ENCODE data around the gene SLC7A7. TPM values are rescaled to one million over a fixed set of nuclear protein-coding genes. Genes with fewer than 3 reads are reported as not detected.
"Not testable (repeated sequence)": the region's sequence is repeated elsewhere in the genome, so short reads cannot be mapped to it uniquely, and the experiment has no call there.

The SLC7A7 gene
- total RNA-seq = under 1 TPM; 0.38 to 0.60 TPM

DNA sequence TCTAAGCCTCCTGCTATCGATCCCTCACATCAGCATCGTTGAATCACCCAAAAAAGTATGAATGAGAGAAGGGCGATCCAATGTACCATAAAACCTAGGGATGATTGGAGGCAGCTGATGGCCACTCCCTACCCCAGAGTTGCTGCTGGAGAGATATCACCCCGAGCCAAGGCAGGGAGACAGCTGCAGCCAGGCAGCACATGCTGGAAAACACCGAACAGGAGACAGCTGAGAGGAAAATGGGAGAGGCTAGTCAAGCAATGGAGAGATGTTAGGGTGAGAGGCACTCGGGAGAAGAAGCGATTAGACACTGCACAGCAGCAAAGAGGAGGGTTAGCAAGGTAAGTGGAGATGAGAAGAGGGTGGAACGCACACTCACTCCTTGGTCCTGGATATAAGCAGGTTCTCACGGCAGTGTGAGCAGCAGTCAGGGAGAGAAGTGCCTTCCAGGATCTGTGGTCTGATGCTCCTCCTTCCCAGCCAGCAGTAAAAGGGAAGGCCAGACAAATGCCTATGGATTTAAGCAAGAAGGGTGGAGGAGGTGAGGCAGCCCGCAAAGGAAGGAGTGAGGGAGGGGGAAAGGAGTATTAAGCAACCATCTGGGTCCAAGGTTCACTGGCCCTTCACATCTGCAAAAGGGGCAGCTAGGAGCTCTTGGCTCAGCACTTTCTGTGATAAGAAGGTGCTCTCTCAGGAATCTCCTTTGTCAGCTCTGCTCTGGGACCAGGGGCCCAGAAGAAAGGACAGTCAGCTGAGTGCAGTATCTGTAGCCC, at the start of gene SLC7A7:
Gene SLC7A7, minus strand, starts transcription at position 495 of the 773 bp plus-strand sequence. CDS start 2,037 bp downstream, outside the sequence.
- Mint-ChIP-seq H3K27ac (no peak within 1 kb of the TSS), H3K9me3 (no peaks in the 10 kb centered on the region), H3K4me1 (peaks cover 24% of the 10 kb centered on the region), H3K4me3 (no peak within 1 kb of the TSS), H3K36me3 (ENCODE audit: low read depth) (no peaks in the 10 kb centered on the region), H3K27me3 (peaks cover 6% of the 10 kb centered on the region)
- CTCF ChIA-PET = interaction anchor here (1.0 to 1.7 kb wide), 2 partner anchors 58 to 259 kb away, joined by 3 read pairs; no protein-coding TSS in a partner anchor
- no peak for DNase-seq
- POLR2A ChIA-PET = no interaction called here

DNA sequence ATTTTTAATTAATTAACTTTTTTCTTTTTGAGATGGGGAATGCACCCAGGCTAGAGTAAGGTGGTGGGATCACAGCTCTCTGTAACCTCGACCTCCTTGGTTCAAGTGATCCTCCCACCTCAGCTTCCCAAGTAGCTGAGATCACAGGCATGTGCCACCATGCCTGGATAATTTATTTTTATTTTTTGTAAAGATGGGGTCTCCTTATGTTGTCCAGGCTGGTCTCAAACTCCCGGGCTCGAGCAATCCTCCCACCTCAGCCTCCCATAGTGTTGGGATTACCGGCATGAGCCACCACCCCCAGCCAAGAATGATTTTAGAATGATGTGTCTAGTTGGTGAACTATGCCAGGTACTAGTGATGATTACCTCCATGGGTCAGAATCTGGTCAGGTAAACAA, 49.7 kb upstream of the SLC7A7 start:
- ChIA-PET POLR2A (no interaction called here), CTCF (interaction anchor here (0.8 to 8.1 kb wide), 2 partner anchors 12 to 42 kb away, joined by 3 to 62 read pairs; no protein-coding TSS in a partner anchor)
- no peak for DNase-seq
- Mint-ChIP-seq H3K4me1 (peaks cover 6% of the 10 kb centered on the region), H3K9me3 (peaks cover 9% of the 10 kb centered on the region), H3K4me3 (no peak overlapping the region), H3K27ac (no peak overlapping the region), H3K36me3 (ENCODE audit: low read depth) (peaks cover 12% of the 10 kb centered on the region), H3K27me3 (peaks cover 19% of the 10 kb centered on the region)

DNA sequence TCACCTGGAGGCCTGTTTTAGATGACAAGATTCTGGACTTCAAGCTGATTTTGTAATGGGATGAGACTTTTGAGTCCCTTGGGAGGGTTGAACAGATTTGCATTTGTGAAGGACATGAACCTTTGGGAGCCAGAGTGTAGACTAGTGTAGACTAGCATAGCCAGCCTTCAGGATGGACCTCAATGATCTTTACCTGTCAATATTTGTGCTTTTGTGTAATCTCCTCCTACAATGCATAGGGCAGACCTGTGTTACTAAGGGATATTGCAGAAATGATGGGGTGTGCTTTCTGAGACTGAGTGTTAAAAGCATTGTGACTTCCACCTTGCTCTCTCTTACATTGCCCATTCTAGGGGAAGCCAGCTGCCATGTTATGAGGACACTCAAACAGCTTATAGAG, 46.4 kb upstream of the SLC7A7 start:
- Mint-ChIP-seq H3K9me3 (peaks cover 9% of the 10 kb centered on the region), H3K4me1 (peaks cover 16% of the 10 kb centered on the region), H3K4me3 (no peak overlapping the region), H3K27ac (no peak overlapping the region), H3K27me3 (peaks cover 28% of the 10 kb centered on the region), H3K36me3 (ENCODE audit: low read depth) (peaks cover 12% of the 10 kb centered on the region)
- DNase-seq = no peak
- CTCF ChIA-PET = interaction anchor here (0.7 to 8.1 kb wide), 5 partner anchors 8 to 121 kb away, joined by 3 to 62 read pairs (median 3); no protein-coding TSS in a partner anchor
- POLR2A ChIA-PET = interaction anchor here (2.1 kb wide), 1 partner anchor 9 kb away, joined by 5 read pairs; the partner anchor contains the start of gene LRP10

DNA sequence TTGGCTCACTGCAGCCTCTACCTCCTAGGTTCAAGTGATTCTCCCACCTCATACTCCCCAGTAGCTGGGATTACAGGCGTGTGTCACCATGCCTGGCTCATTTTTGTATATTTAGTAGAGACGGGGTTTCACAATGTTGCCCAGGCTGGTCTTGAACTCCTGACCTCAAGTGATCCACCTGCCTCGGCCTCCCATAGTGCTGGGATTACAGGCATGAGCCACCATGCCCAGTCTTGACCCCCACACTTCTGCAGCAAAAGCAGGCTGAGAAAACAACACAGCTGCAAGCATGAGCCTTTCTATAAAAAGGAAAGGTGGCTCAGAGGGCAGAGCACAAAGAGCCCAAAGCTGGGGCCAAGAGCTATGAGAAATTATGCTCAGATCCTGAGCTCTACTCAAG, 45.1 kb upstream of the SLC7A7 start:
- H3K4me1 Mint-ChIP-seq = peaks cover 22% of the 10 kb centered on the region
- peaks cover 15% of the 10 kb centered on the region for H3K36me3 Mint-ChIP-seq (ENCODE audit: low read depth)
- ChIA-PET CTCF (interaction anchor here (0.7 to 8.1 kb wide), 8 partner anchors 7 to 304 kb away, joined by 3 to 62 read pairs (median 13); partner anchors contain the start of gene LRP10), POLR2A (interaction anchor here (0.6 to 2.9 kb wide), 2 partner anchors 10 to 163 kb away, joined by 3 to 21 read pairs; partner anchors contain the start of gene LRP10)
- H3K27me3 Mint-ChIP-seq = peaks cover 36% of the 10 kb centered on the region
- DNase-seq, H3K9me3 Mint-ChIP-seq, H3K4me3 Mint-ChIP-seq, H3K27ac Mint-ChIP-seq: not testable (repeated sequence)

DNA sequence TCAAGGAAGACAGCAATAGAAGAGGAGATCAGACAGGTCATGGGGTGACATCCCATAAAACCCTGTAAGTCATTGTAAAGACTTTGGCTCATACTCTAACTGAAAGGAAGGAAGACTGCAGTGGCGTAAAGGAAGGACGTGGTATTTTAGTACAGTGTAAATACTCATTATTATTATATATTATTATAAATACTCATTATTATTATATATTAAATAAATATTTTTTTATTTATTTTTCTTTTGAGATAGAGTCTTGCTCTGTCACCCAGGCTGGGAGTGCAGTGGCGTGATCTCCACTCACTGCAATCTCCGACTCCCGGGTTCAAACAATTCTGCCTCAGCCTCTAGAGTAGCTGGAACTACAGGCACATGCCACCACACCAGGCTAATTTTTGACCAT, 41.2 kb upstream of the SLC7A7 start:
- CTCF ChIA-PET = interaction anchor here (1.5 to 7.9 kb wide), 5 partner anchors 15 to 33 kb away, joined by 6 to 195 read pairs (median 21); partner anchors contain the start of gene LRP10
- no peak overlapping the region for H3K27ac Mint-ChIP-seq
- POLR2A ChIA-PET = no interaction called here
- H3K27me3 Mint-ChIP-seq = peaks cover 27% of the 10 kb centered on the region
- H3K4me3 Mint-ChIP-seq = no peak overlapping the region
- DNase-seq = no peak
- peaks cover 8% of the 10 kb centered on the region for H3K36me3 Mint-ChIP-seq (ENCODE audit: low read depth)
- H3K9me3 Mint-ChIP-seq = peaks cover 2% of the 10 kb centered on the region
- peaks cover 45% of the 10 kb centered on the region for H3K4me1 Mint-ChIP-seq

DNA sequence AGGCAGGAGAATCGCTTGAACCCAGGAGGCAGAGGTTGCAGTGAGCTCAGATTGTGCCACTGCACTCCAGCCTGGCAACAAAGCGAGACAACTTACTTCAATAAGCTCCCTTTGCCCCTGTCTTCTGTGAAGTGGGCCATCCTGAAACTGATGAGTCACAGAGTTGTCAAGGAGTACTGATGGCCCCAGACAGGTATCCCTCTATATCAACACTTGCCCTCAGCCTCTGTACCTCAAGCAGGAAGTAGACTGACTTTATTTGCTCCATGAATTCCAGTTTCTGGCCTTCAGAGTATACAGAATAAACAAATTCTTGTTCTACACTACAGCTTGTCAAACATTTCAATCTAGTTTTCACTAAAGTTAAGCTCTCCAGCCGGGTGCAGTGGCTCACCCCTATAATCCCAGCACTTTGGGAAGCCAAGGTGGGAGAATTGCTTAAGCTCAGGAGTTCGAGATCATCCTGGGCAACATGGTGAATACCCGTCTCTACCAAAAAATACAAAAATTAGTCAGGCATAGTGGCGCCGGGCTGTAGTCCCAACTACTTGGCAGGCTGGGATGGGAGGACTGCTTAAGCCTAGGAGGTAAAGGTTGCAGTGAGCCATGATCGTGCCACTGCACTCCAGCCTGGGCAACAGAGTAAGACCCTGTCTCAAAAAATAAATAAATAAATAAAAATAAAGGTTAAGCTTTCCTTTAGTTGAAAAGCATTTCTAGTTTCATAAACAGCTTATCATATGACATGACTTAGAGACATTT, 39.9 kb upstream of the SLC7A7 start:
- POLR2A ChIA-PET = interaction anchor here (0.7 to 2.1 kb wide), 8 partner anchors 16 to 299 kb away, joined by 3 to 7 read pairs (median 3); no protein-coding TSS in a partner anchor
- Mint-ChIP-seq H3K4me3 (no peak overlapping the region), H3K4me1 (peaks cover 54% of the 10 kb centered on the region), H3K27me3 (peaks cover 19% of the 10 kb centered on the region), H3K36me3 (ENCODE audit: low read depth) (peaks cover 3% of the 10 kb centered on the region), H3K27ac (no peak overlapping the region), H3K9me3 (no peaks in the 10 kb centered on the region)
- CTCF ChIA-PET = interaction anchor here (0.7 to 7.9 kb wide), 32 partner anchors 8 to 941 kb away, joined by 3 to 195 read pairs (median 4); partner anchors contain the start of genes DAD1, LRP10, MMP14 and MRPL52
- DNase-seq = no peak

DNA sequence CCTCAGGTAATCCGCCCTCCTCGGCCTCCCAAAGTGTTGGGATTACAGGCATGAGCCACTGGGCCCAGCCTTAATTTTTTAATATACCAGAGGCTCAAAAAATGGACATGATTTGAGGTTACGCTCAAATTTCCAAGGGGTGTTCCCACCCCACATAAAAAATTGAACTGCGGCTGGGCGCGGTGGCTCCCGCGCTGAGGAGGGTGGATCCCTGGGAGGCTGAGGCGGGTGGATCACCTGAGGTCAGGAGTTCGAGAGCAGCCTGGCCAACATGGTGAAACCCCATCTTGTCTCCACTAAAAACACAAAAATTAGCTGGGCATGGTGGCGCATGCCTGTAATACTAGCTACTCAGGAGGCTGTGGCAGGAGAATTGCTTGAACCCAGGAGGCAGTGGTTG, 39.1 kb upstream of the SLC7A7 start:
- peaks cover 21% of the 10 kb centered on the region for H3K27me3 Mint-ChIP-seq
- H3K36me3 Mint-ChIP-seq (ENCODE audit: low read depth); H3K27ac Mint-ChIP-seq; H3K9me3 Mint-ChIP-seq; DNase-seq; H3K4me3 Mint-ChIP-seq: not testable (repeated sequence)
- peaks cover 54% of the 10 kb centered on the region for H3K4me1 Mint-ChIP-seq
- CTCF ChIA-PET = interaction anchor here (0.6 to 7.9 kb wide), 32 partner anchors 9 to 940 kb away, joined by 3 to 195 read pairs (median 5); partner anchors contain the start of genes DAD1, LRP10, MMP14 and MRPL52
- POLR2A ChIA-PET = interaction anchor here (0.7 to 2.1 kb wide), 5 partner anchors 17 to 297 kb away, joined by 3 to 7 read pairs (median 5); no protein-coding TSS in a partner anchor

DNA sequence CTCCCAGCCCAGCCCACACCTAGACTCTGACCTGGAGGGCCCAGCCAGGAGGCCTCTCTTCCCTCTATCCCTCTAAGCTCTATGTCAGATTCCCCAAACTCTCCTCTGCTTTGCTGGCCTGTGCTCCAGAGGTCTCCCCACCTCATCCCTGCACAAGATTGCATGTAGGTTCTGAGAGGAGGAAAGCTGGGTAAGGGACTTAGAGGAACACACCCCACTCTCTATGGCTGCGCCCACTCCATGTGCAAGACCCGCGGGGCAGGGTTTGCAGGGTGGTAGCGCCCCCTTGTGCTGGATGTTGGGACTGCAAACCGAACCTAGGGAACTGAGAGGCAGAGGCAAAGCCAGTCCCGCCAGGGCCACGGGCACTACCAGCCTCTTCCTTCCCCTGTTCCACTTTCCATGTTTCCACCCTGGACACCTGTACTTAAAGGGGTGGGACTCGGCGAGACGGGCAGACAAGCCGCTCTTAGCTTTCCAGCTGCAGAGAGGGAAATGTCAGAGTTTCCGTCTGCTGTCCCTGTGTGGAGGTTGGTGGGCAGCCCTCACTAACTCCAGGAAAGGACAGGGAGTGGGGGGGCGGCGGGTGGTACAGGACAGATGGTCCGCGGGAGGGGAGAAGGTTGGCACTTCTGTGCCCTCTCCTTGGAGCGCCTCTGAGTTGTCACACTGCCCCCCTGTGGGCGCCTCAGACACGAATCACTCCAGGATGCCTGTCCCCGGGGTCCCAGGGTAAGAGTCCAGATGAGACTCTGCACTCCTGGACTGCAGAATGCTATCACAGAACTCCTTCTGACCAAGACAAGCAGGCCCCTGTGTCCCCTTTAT, 37.9 kb upstream of the SLC7A7 start:
- Mint-ChIP-seq H3K27me3 (peaks cover 23% of the 10 kb centered on the region), H3K4me3 (peak overlapping the region; percentile 68), H3K27ac (peak overlapping the region; percentile 44), H3K9me3 (no peaks in the 10 kb centered on the region), H3K4me1 (peaks cover 46% of the 10 kb centered on the region), H3K36me3 (ENCODE audit: low read depth) (peaks cover 3% of the 10 kb centered on the region)
- CTCF ChIA-PET = interaction anchor here (0.6 to 7.9 kb wide), 37 partner anchors 7 to 690 kb away, joined by 3 to 195 read pairs (median 6); partner anchors contain the start of genes ABHD4, DAD1, HAUS4 and LRP10
- DNase-seq = peak; percentile 90
- POLR2A ChIA-PET = interaction anchor here (0.6 to 3.2 kb wide), 6 partner anchors 18 to 295 kb away, joined by 3 to 16 read pairs (median 4); partner anchors contain the start of genes LRP10, MRPL52 and RBM23

DNA sequence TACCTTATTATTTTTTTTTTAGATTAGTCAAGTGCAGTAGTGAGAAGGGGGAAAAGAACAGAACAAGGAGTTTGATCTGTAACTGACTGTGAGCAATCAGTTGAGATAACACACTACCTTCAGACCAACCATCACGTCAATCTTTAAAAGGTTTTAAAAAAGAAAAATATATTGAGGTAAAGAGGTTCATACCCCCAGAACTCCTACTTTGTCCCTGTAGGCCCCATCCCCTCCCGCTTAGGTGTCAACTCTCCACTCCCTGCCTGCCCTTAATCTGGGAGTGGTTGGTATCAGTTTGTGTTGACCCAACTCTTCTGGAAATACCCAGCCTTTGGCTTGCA, 37.3 kb upstream of the SLC7A7 start:
- ChIA-PET POLR2A (interaction anchor here (1.1 to 3.2 kb wide), 4 partner anchors 18 to 294 kb away, joined by 3 to 16 read pairs (median 6); partner anchors contain the start of genes LRP10 and RBM23), CTCF (interaction anchor here (0.6 to 7.9 kb wide), 33 partner anchors 11 to 689 kb away, joined by 3 to 195 read pairs (median 6); partner anchors contain the start of genes ABHD4, DAD1, HAUS4 and LRP10)
- no peaks in the 10 kb centered on the region for H3K9me3 Mint-ChIP-seq
- peak overlapping the region; percentile 44 for H3K27ac Mint-ChIP-seq
- DNase-seq = no peak
- H3K4me3 Mint-ChIP-seq = no peak overlapping the region
- H3K36me3 Mint-ChIP-seq (ENCODE audit: low read depth) = peaks cover 3% of the 10 kb centered on the region
- H3K27me3 Mint-ChIP-seq = peaks cover 23% of the 10 kb centered on the region
- H3K4me1 Mint-ChIP-seq = peaks cover 43% of the 10 kb centered on the region

DNA sequence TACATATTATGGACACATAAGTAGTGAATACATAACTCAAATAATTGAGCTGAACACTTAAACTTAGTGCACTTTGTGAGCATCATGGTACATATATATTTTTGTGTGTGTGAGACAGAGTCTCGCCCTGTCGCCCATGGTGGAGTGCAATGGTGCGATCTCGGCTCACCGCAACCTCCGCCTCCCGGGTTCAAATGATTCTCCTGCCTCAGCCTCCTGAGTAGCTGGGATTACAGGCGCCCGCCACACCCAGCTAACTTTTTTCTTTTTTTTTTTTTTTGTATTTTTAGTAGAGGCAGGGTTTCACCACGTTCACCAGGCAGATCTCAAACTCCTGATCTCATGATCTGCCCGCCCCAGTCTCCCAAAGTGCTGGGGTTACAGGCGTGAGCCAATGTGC, 36.9 kb upstream of the SLC7A7 start:
- not testable (repeated sequence) for H3K36me3 Mint-ChIP-seq (ENCODE audit: low read depth)
- POLR2A ChIA-PET = interaction anchor here (1.1 to 3.2 kb wide), 4 partner anchors 19 to 294 kb away, joined by 3 to 16 read pairs (median 6); partner anchors contain the start of genes LRP10 and RBM23

DNA sequence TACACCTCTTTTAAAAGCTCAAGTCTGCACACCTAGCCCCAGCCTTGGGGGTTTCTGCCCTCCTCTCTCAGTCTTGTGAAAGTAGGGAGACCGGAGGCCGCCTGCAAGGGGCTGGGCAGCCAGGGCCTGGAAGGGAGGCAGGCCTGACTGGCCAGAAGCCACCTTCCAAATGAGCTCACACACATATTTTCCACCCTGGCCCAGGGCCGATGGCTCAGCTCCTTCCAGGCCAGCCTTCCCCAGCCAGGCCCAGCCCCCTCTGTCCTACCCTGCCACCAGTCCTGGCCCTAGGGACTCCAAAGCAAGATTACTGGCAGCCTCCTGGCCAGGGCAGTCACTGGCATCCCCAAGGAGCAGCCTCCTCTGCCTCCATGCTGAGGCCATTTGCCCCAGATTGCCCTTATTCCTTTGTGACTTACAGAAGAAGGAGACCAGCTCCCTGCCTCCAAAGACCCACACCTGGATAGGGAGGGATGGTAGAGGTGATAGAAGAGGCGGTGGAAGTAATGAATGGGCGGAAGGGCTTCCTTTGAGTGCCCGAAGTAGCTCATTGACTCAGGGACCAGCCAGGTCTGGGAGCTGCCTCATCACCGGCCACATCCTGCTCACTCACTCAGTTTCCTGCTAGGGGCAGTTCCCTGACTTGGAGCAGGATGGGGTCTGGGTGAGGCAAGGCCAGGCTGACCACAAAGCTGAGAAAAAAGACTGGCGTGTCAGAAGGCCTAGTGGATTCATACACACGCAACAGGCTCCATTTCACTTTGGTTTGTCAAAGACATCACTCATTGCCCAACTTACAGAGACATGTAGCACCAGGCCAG, 35.9 kb upstream of the SLC7A7 start:
- H3K27ac Mint-ChIP-seq = peak overlapping the region; percentile 63
- H3K4me3 Mint-ChIP-seq = no peak overlapping the region
- CTCF ChIA-PET = interaction anchor here (0.8 to 7.9 kb wide), 18 partner anchors 12 to 295 kb away, joined by 3 to 195 read pairs (median 10); partner anchors contain the start of genes DAD1, LRP10 and MMP14
- POLR2A ChIA-PET = interaction anchor here (0.7 to 3.2 kb wide), 9 partner anchors 12 to 291 kb away, joined by 3 to 17 read pairs (median 5); partner anchors contain the start of genes LRP10, MRPL52, OXA1L and RBM23
- H3K36me3 Mint-ChIP-seq (ENCODE audit: low read depth) = peaks cover under 1% of the 10 kb centered on the region
- no peaks in the 10 kb centered on the region for H3K9me3 Mint-ChIP-seq
- DNase-seq = peak; percentile 76
- H3K4me1 Mint-ChIP-seq = peaks cover 37% of the 10 kb centered on the region
- peaks cover 19% of the 10 kb centered on the region for H3K27me3 Mint-ChIP-seq

More for the DNA sequence above, 36.9 kb upstream of the SLC7A7 start:
- Mint-ChIP-seq H3K4me1 (peaks cover 39% of the 10 kb centered on the region), H3K27me3 (peaks cover 19% of the 10 kb centered on the region)
- not testable (repeated sequence) for H3K4me3 Mint-ChIP-seq, H3K27ac Mint-ChIP-seq, DNase-seq, H3K9me3 Mint-ChIP-seq
- CTCF ChIA-PET = interaction anchor here (0.6 to 7.9 kb wide), 32 partner anchors 11 to 296 kb away, joined by 3 to 195 read pairs (median 6); partner anchors contain the start of genes ABHD4, DAD1, HAUS4 and LRP10

Measured in activated CD4-positive, alpha-beta memory T cell treated with anti-CD3 and anti-CD28 coated beads, Interleukin-2, amount 10 ng/mL, durations not matched to agents 7 days and 5 days (primary cell).